B cell (primary cell): ENCODE data around the gene LIPA. TPM values are rescaled to one million over a fixed set of nuclear protein-coding genes. Genes with fewer than 3 reads are reported as not detected.

Experiments used
- ATAC-seq: fragments of 200-7000 bp; cut with Tn5 transposase; one replicate; pipeline ENCODE4 v1.10.0; 2021; ENCODE audit warnings: low read depth, mild to moderate bottlenecking, moderate number of reproducible peaks, moderate library complexity
- CTCF ChIA-PET: fragments of 350-600 bp; sonication (Branson Sonifier 250); formaldehyde crosslinking; loops from one replicate; lab custom pipeline; 2021; ENCODE audit warnings: antibody characterized with exemption, inconsistent platforms; lab: Charles Lee
- POLR2A ChIA-PET: fragments of 350-600 bp; sonication (Branson Sonifier 250); formaldehyde crosslinking; loops from one replicate; lab custom pipeline; 2021; ENCODE audit warnings: antibody characterized with exemption; lab: Charles Lee
- DNase-seq: peaks from one replicate; pipeline ENCODE4 v3.0.0; 2013
- H2AFZ ChIP-seq: 2 replicates; pipeline ENCODE4 v1.6.1; 2012; ENCODE audit warnings: mild to moderate bottlenecking, low read depth, low read length; ENCODE audit not compliant: insufficient read depth, poor library complexity, severe bottlenecking
- H3K27ac ChIP-seq, 2 donors: 1 replicate in 1 of 2; 2 replicates in 1 of 2; pipeline ENCODE4 v1.5.1; 2012 to 2013; ENCODE audit warnings: low read length in 2 of 2, mild to moderate bottlenecking in 2 of 2, moderate library complexity in 1 of 2
- H3K27me3 ChIP-seq, 4 experiments: fragments of 200-600 bp in 1 of 4; sonication (generic) in 1 of 4; replicated peaks in 1 of 4; 1 replicate in 2 of 4; 2 replicates in 2 of 4; pipeline versions ENCODE4 v1.6.1 to v1.7.0; 2013 to 2016; ENCODE audit warnings: low read length in 3 of 4, mild to moderate bottlenecking in 2 of 4, mixed read lengths in 1 of 4, moderate library complexity in 1 of 4; ENCODE audit not compliant: insufficient read depth in 4 of 4, control insufficient read depth in 3 of 4; ENCODE audit errors: control extremely low read depth in 1 of 4
- H3K36me3 ChIP-seq, 2 experiments: replicated peaks in 1 of 2; 1 replicate in 1 of 2; 2 replicates in 1 of 2; pipeline versions ENCODE4 v1.6.1 to v1.7.1; 2013; ENCODE audit warnings: low read length in 1 of 2; ENCODE audit not compliant: insufficient read depth in 2 of 2, control insufficient read depth in 1 of 2; ENCODE audit errors: control extremely low read depth in 1 of 2, extremely low read depth in 1 of 2
- H3K4me1 ChIP-seq, 2 donors: fragments of 200-600 bp in 1 of 2; sonication (generic) in 1 of 2; 1 replicate in 1 of 2; 2 replicates in 1 of 2; pipeline versions ENCODE4 v1.5.1 to v1.6.1; 2013 to 2017; ENCODE audit warnings: low read length in 2 of 2; ENCODE audit not compliant: control insufficient read depth in 2 of 2, insufficient read depth in 2 of 2
- H3K4me2 ChIP-seq: replicated peaks from 2 replicates; pipeline ENCODE3; 2012; ENCODE audit warnings: mild to moderate bottlenecking, low read depth, low read length; ENCODE audit not compliant: poor library complexity, severe bottlenecking
- H3K4me3 ChIP-seq, 5 experiments: fragments of 200-600 bp in 1 of 5; sonication (generic) in 1 of 5; 1 replicate in 3 of 5; 2 replicates in 2 of 5; pipeline versions ENCODE4 v1.5.1 to v1.7.0; 2011 to 2016; ENCODE audit warnings: low read length in 4 of 5, mild to moderate bottlenecking in 4 of 5, low read depth in 2 of 5, control low read depth in 1 of 5, moderate library complexity in 1 of 5; ENCODE audit not compliant: insufficient read depth in 1 of 5; ENCODE audit errors: control extremely low read depth in 1 of 5, extremely low read depth in 1 of 5
- H3K79me2 ChIP-seq: fragments of 200-600 bp; sonication (generic); one replicate; pipeline ENCODE4 v1.6.0; 2016; ENCODE audit warnings: low read length; ENCODE audit not compliant: control insufficient read depth, insufficient read depth
- H3K9ac ChIP-seq: fragments of 200-600 bp; sonication (generic); 2 replicates; pipeline ENCODE4 v1.6.1; 2017; ENCODE audit warnings: mild to moderate bottlenecking, low read length, moderate library complexity
- H3K9me3 ChIP-seq, 3 donors: one replicate each; pipeline versions ENCODE4 v1.6.1 to v1.7.1; 2013; ENCODE audit warnings: low read length in 2 of 3; ENCODE audit not compliant: control insufficient read depth in 2 of 3, insufficient read depth in 1 of 3; ENCODE audit errors: control extremely low read depth in 1 of 3
- H4K20me1 ChIP-seq: 2 replicates; pipeline ENCODE4 v1.6.0; 2012; ENCODE audit warnings: mild to moderate bottlenecking, low read length; ENCODE audit not compliant: insufficient read depth, control insufficient read depth, poor library complexity, severe bottlenecking
- H3K27ac Mint-ChIP-seq: one replicate; pipeline ENCODE4 v1.8.0; 2021; ENCODE audit warnings: mixed read lengths
- H3K27me3 Mint-ChIP-seq: one replicate; pipeline ENCODE4 v1.8.0; 2021; ENCODE audit warnings: mixed read lengths
- H3K4me1 Mint-ChIP-seq: one replicate; pipeline ENCODE4 v1.8.0; 2021; ENCODE audit warnings: mixed read lengths
- H3K4me3 Mint-ChIP-seq: one replicate; pipeline ENCODE4 v1.8.0; 2021; ENCODE audit warnings: mixed read lengths
- H3K9me3 Mint-ChIP-seq: one replicate; pipeline ENCODE4 v1.8.0; 2022; ENCODE audit warnings: mixed read lengths; ENCODE audit not compliant: insufficient read depth
- CTCF ChIP-seq: fragments of 200-600 bp; IDR thresholded peaks from one replicate; pipeline ENCODE4 v1.8.0; 2022; ENCODE audit warnings: antibody characterized with exemption, mild to moderate bottlenecking
- EZH2 ChIP-seq: IDR thresholded peaks from 2 replicates; pipeline ENCODE4 v1.6.1; 2012; ENCODE audit warnings: borderline replicate concordance, low read depth, mild to moderate bottlenecking, moderate library complexity, low read length; ENCODE audit not compliant: insufficient read depth, poor library complexity, severe bottlenecking
- WGBS: methylation state at CpG from one replicate; pipeline ENCODE4 v1.1.5; 2013; ENCODE audit warnings: missing lambda C conversion rate; ENCODE audit not compliant: insufficient coverage; 5-methylcytosine and 5-hydroxymethylcytosine counted together
- intact Hi-C: fragments of 100-400 bp; cut with micrococcal nuclease; formaldehyde crosslinking; loops from one replicate; pipeline ENCODE4 v1.10.0; 2022
- polyA plus RNA-seq: library from polyadenylated mRNA; depleted of rRNA; stranded (reverse); fragments of >200 nt; gene quantifications from 2 replicates; pipeline ENCODE4 v1.2.3, GENCODE V29; 2012
- total RNA-seq, 2 donors: library from RNA; stranded (reverse); fragments of 120-200 nt in 1 of 2; gene quantifications; 1 replicate in 1 of 2; 2 replicates in 1 of 2; pipeline versions ENCODE4 v1.2.3 to v1.2.4, GENCODE V29; 2013 to 2022

Gene LIPA
- total and polyA plus RNA-seq, 2 donors (not counting 1 experiment from before 2014, with no cell fraction given): 16.4 to 36.5 TPM

GRCh38 chr10:89257581-89257980, 6.0 kb upstream of the LIPA start:
- Histone ChIP-seq H4K20me1 (no peaks in the 10 kb centered on the region), H2AFZ (no peak overlapping the region), H3K4me1 (peaks cover 4 to 7% of the 10 kb centered on the region in 2 donors), H3K27ac (no peak overlapping the region), H3K4me3 (no peak overlapping the region), H3K36me3 (no peaks in the 10 kb centered on the region), H3K4me2 (no peak overlapping the region), H3K27me3 (no peaks in the 10 kb centered on the region), H3K79me2 (no peaks in the 10 kb centered on the region), H3K9ac (no peak overlapping the region), H3K9me3 (peaks cover 0 to 12% (median 9%) of the 10 kb centered on the region in 3 donors)
- intact Hi-C loops: no loop called here
- TF ChIP-seq EZH2 (no peak), CTCF (no peak)
- H3K4me3 Mint-ChIP-seq: no peak overlapping the region
- ATAC-seq: no peak
- ChIA-PET POLR2A (no interaction called here), CTCF (interaction anchor here (1.0 to 2.0 kb wide), 3 partner anchors 11 to 307 kb away, joined by 3 to 7 read pairs (median 3); no protein-coding TSS in a partner anchor)
- no peak for DNase-seq
- no peak overlapping the region for H3K27ac Mint-ChIP-seq
- H3K27me3 Mint-ChIP-seq: no peaks in the 10 kb centered on the region
- WGBS: no CpG with 5 or more reads among the region's 2 CpGs
- no peaks in the 10 kb centered on the region for H3K9me3 Mint-ChIP-seq
- H3K4me1 Mint-ChIP-seq: peaks cover 6% of the 10 kb centered on the region

DNA sequence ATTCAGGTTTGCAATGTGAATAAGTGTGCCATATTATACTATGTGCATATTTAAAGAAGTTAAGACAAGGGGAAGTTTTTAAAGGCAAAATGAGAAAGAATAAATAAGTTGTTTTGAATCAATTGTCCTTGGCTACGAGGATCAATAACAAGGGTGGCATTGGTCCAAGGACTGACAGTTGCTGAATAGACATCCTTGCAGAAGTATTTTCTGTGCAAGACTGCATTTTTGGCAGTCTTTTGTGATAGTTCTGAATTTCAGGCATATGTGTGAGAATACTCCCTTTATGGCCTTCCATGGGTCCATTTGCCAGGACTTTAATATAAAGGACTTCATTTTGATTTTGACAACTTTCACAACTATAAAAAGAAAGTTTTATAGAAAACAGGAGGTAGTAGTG, 5.4 kb upstream of the LIPA start:
- no peak overlapping the region for H3K27ac ChIP-seq
- no peaks in the 10 kb centered on the region for H3K79me2 ChIP-seq
- no peak overlapping the region for H3K9ac ChIP-seq
- TF ChIP-seq EZH2 (no peak), CTCF (no peak)
- H3K4me1 Mint-ChIP-seq: peaks cover 6% of the 10 kb centered on the region
- H3K36me3 ChIP-seq: no peaks in the 10 kb centered on the region
- no peaks in the 10 kb centered on the region for H3K27me3 Mint-ChIP-seq
- peaks cover 0 to 12% (median 9%) of the 10 kb centered on the region in 3 donors for H3K9me3 ChIP-seq
- no peaks in the 10 kb centered on the region for H3K9me3 Mint-ChIP-seq
- no peak overlapping the region for H3K27ac Mint-ChIP-seq
- H2AFZ ChIP-seq: no peak overlapping the region
- ChIA-PET POLR2A (no interaction called here), CTCF (interaction anchor here (2.0 kb wide), 1 partner anchor 308 kb away, joined by 7 read pairs; no protein-coding TSS in a partner anchor)
- no peak overlapping the region for H3K4me3 ChIP-seq
- no peaks in the 10 kb centered on the region for H4K20me1 ChIP-seq
- intact Hi-C loops: no loop called here
- H3K4me1 ChIP-seq: peaks cover 4 to 12% of the 10 kb centered on the region in 2 donors
- ATAC-seq (no peak), DNase-seq (no peak)
- no peak overlapping the region for H3K4me3 Mint-ChIP-seq
- no peaks in the 10 kb centered on the region for H3K27me3 ChIP-seq
- H3K4me2 ChIP-seq: no peak overlapping the region
- 100% methylated on average over 1 of the region's 1 CpG for WGBS
